ENCODE measurements around the gene CNMD.
A peak's percentile ranks its signal among the peaks of the same experiment; 100 is the strongest.
"Not testable (repeated sequence)": the region's sequence is repeated elsewhere in the genome, so short reads cannot be mapped to it uniquely, and the experiment has no call there.

Gene CNMD

GRCh38 chr13:52686376-52686775 lies 53.2 kb downstream of the CNMD start:
- DNase-seq (ENCODE audit: low spot score) = no peak

- DNase-seq (ENCODE audit: low spot score) = not testable (repeated sequence)
These were observed 53.8 kb downstream of the CNMD start for GRCh38 chr13:52685806-52686205.

- DNase-seq (ENCODE audit: low spot score) = no peak
These were observed 61.8 kb downstream of the CNMD start for GRCh38 chr13:52677823-52678222.

- DNase-seq (ENCODE audit: low spot score) = no peak
These were observed 66.2 kb downstream of the CNMD start for GRCh38 chr13:52673465-52673864.

- no peak for DNase-seq (ENCODE audit: low spot score)
These were observed 68.9 kb downstream of the CNMD start for GRCh38 chr13:52670726-52671125.

- DNase-seq (ENCODE audit: low spot score) = peak; percentile 15
These were observed 69.9 kb downstream of the CNMD start for GRCh38 chr13:52669677-52670076.

GRCh38 chr13:52665325-52665724 lies 74.3 kb downstream of the CNMD start:
- peak; percentile 44 for DNase-seq (ENCODE audit: low spot score)

GRCh38 chr13:52664272-52664671 lies 75.3 kb downstream of the CNMD start:
- no peak for DNase-seq (ENCODE audit: low spot score)

- no peak for DNase-seq (ENCODE audit: low spot score)
These were observed 80.3 kb downstream of the CNMD start for GRCh38 chr13:52659340-52659739.
